Nephron (organoid): Measurements from ENCODE around the gene NACA.

Experiments used
- H3K27ac Mint-ChIP-seq, 3 experiments: 2 replicates each; pipeline ENCODE4 v1.8.0; 2020; ENCODE audit warnings: mixed read lengths in 3 of 3, mild to moderate bottlenecking in 2 of 3, moderate library complexity in 1 of 3
- H3K27me3 Mint-ChIP-seq: 2 replicates; pipeline ENCODE4 v1.8.0; 2021; ENCODE audit warnings: low read depth, mild to moderate bottlenecking, moderate library complexity, mixed read lengths
- H3K36me3 Mint-ChIP-seq: 2 replicates; pipeline ENCODE4 v1.8.0; 2020; ENCODE audit warnings: low read depth, mixed read lengths
- H3K4me1 Mint-ChIP-seq: 2 replicates; pipeline ENCODE4 v1.8.0; 2020; ENCODE audit warnings: mixed read lengths
- H3K4me3 Mint-ChIP-seq, 3 experiments: 2 replicates each; pipeline ENCODE4 v1.8.0; 2020; ENCODE audit warnings: mild to moderate bottlenecking in 3 of 3, mixed read lengths in 3 of 3, moderate library complexity in 2 of 3
- H3K9me3 Mint-ChIP-seq: 2 replicates; pipeline ENCODE4 v1.8.0; 2020; ENCODE audit warnings: mixed read lengths
- TF ChIP-seq, protein P1 (sequence below), 3 experiments: fragments of 200-600 bp; sonication (generic); IDR thresholded peaks; one replicate each; pipeline ENCODE4 v1.5.0; 2021; ENCODE audit warnings: antibody characterized with exemption in 3 of 3; ENCODE audit not compliant: unreplicated experiment in 3 of 3

NACA gene

DNA sequence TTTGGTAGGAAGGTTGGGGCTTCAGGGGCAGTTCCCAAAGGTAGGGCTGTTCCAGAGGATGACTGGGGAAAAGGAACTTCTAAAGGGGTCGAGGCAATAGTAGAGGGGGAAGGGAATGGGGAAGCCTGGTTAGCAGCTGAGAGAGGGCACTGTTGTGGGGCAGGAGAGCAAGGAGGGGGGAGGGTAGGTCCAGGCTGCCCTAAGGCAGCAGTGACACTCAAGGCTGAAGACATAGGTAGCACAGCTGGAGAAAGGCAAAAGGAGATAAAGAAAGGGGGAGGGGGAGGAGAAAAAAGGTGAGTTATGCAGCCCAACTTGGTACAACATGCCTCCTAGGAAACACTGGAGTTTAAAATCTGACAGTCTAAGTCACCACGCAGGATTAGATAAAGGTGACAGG is 3.9 kb downstream of the NACA start:
- H3K27ac Mint-ChIP-seq, result peak overlapping the region; percentile 49 to 99 (median 68)
- no peaks in the 10 kb centered on the region for H3K27me3 Mint-ChIP-seq
- H3K4me3 Mint-ChIP-seq, result peak overlapping the region; percentile 96 to 98 (median 97)
- H3K9me3 Mint-ChIP-seq, result no peaks in the 10 kb centered on the region
- peaks cover 75% of the 10 kb centered on the region for H3K4me1 Mint-ChIP-seq
- TF ChIP-seq, protein P1, sequence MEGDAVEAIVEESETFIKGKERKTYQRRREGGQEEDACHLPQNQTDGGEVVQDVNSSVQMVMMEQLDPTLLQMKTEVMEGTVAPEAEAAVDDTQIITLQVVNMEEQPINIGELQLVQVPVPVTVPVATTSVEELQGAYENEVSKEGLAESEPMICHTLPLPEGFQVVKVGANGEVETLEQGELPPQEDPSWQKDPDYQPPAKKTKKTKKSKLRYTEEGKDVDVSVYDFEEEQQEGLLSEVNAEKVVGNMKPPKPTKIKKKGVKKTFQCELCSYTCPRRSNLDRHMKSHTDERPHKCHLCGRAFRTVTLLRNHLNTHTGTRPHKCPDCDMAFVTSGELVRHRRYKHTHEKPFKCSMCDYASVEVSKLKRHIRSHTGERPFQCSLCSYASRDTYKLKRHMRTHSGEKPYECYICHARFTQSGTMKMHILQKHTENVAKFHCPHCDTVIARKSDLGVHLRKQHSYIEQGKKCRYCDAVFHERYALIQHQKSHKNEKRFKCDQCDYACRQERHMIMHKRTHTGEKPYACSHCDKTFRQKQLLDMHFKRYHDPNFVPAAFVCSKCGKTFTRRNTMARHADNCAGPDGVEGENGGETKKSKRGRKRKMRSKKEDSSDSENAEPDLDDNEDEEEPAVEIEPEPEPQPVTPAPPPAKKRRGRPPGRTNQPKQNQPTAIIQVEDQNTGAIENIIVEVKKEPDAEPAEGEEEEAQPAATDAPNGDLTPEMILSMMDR (IDR thresholded peaks at IDR 0.05; ENCODE audit: unreplicated experiment in 3 of 3), result no peak
- H3K36me3 Mint-ChIP-seq, result peaks cover 54% of the 10 kb centered on the region

GRCh38 chr12:56720731-56721151 is 4.4 kb downstream of the NACA start:
- Mint-ChIP-seq H3K4me3 (peak overlapping the region; percentile 35 to 98 (median 96)), H3K4me1 (peaks cover 76% of the 10 kb centered on the region), H3K9me3 (no peaks in the 10 kb centered on the region), H3K27me3 (no peaks in the 10 kb centered on the region), H3K27ac (peak overlapping the region; percentile 49 to 99 (median 68)), H3K36me3 (peaks cover 59% of the 10 kb centered on the region)
- TF ChIP-seq, protein P1 (IDR thresholded peaks at IDR 0.05; ENCODE audit: unreplicated experiment in 3 of 3), result no peak

- H3K27me3 Mint-ChIP-seq, result no peaks in the 10 kb centered on the region
- H3K27ac Mint-ChIP-seq, result peak overlapping the region; percentile 49 to 99 (median 82)
- H3K4me1 Mint-ChIP-seq, result peaks cover 86% of the 10 kb centered on the region
- H3K4me3 Mint-ChIP-seq, result peak overlapping the region; percentile 47 to 96 (median 49)
- peaks cover 76% of the 10 kb centered on the region for H3K36me3 Mint-ChIP-seq
- H3K9me3 Mint-ChIP-seq, result no peaks in the 10 kb centered on the region
- TF ChIP-seq, protein P1 (IDR thresholded peaks at IDR 0.05; ENCODE audit: unreplicated experiment in 3 of 3), result no peak
Observed at GRCh38 chr12:56719056-56719455, 6.0 kb downstream of the NACA start.

GRCh38 chr12:56718636-56719035 is 6.5 kb downstream of the NACA start:
- TF ChIP-seq, protein P1 (IDR thresholded peaks at IDR 0.05; ENCODE audit: unreplicated experiment in 3 of 3), result no peak
- H3K36me3 Mint-ChIP-seq, result peaks cover 76% of the 10 kb centered on the region
- no peaks in the 10 kb centered on the region for H3K9me3 Mint-ChIP-seq
- H3K4me1 Mint-ChIP-seq, result peaks cover 82% of the 10 kb centered on the region
- no peaks in the 10 kb centered on the region for H3K27me3 Mint-ChIP-seq
- H3K27ac Mint-ChIP-seq, result peak overlapping the region; percentile 49 to 99 (median 82)
- peak overlapping the region; percentile 47 to 96 (median 49) for H3K4me3 Mint-ChIP-seq

GRCh38 chr12:56718149-56718548 is 7.0 kb downstream of the NACA start:
- TF ChIP-seq, protein P1 (IDR thresholded peaks at IDR 0.05; ENCODE audit: unreplicated experiment in 3 of 3), result no peak
- H3K27me3 Mint-ChIP-seq, result no peaks in the 10 kb centered on the region
- peaks cover 76% of the 10 kb centered on the region for H3K36me3 Mint-ChIP-seq
- H3K4me3 Mint-ChIP-seq, result no peak overlapping the region
- H3K9me3 Mint-ChIP-seq, result no peaks in the 10 kb centered on the region
- H3K4me1 Mint-ChIP-seq, result peaks cover 77% of the 10 kb centered on the region
- no peak overlapping the region for H3K27ac Mint-ChIP-seq
